GM12891 (cell line): ENCODE data around the gene MPC2. TPM values are rescaled to one million over a fixed set of nuclear protein-coding genes. Genes with fewer than 3 reads are reported as not detected.
A peak's percentile ranks its signal among the peaks of the same experiment; 100 is the strongest.

Experiments used
- DNase-seq: peaks from one replicate; pipeline ENCODE4 v3.0.0; 2011; ENCODE audit warnings: low spot score; ENCODE audit not compliant: insufficient read length
- FAIRE-seq: peaks from 2 replicates; lab custom pipeline; 2011; peaks lifted over from hg19 to GRCh38; lab: Jason Lieb, UNC
- PAX5 ChIP-seq: IDR thresholded peaks from 2 replicates; pipeline ENCODE4 v1.6.1; 2011; ENCODE audit warnings: low read length, moderate library complexity, mild to moderate bottlenecking; ENCODE audit not compliant: insufficient read depth, severe bottlenecking
- POLR2A ChIP-seq: IDR thresholded peaks from 2 replicates; pipeline ENCODE4 v1.6.1; 2011; ENCODE audit warnings: low read depth, low read length, control low read depth
- POLR2AphosphoS5 ChIP-seq: IDR thresholded peaks from 2 replicates; pipeline ENCODE4 v1.6.1; 2011; ENCODE audit warnings: low read depth, low read length, control low read depth
- POU2F2 ChIP-seq: IDR thresholded peaks from 2 replicates; pipeline ENCODE4 v1.6.1; 2011; ENCODE audit warnings: low read depth, mild to moderate bottlenecking, control low read depth, low read length, moderate library complexity
- SPI1 ChIP-seq: IDR thresholded peaks from 2 replicates; pipeline ENCODE4 v1.6.1; 2011; ENCODE audit warnings: low read depth, low read length, control low read depth
- TAF1 ChIP-seq: IDR thresholded peaks from 2 replicates; pipeline ENCODE4 v1.6.1; 2011; ENCODE audit warnings: low read depth, low read length, control low read depth
- polyA plus RNA-seq: library from polyadenylated mRNA; unstranded; fragments of >200 nt; gene quantifications from one replicate; pipeline ENCODE4 v1.2.1, GENCODE V29; 2012; ENCODE audit warnings: low read depth, missing spikeins, inconsistent platforms; ENCODE audit not compliant: missing spikeins

The MPC2 gene
- 76.2 TPM for polyA plus RNA-seq

DNA sequence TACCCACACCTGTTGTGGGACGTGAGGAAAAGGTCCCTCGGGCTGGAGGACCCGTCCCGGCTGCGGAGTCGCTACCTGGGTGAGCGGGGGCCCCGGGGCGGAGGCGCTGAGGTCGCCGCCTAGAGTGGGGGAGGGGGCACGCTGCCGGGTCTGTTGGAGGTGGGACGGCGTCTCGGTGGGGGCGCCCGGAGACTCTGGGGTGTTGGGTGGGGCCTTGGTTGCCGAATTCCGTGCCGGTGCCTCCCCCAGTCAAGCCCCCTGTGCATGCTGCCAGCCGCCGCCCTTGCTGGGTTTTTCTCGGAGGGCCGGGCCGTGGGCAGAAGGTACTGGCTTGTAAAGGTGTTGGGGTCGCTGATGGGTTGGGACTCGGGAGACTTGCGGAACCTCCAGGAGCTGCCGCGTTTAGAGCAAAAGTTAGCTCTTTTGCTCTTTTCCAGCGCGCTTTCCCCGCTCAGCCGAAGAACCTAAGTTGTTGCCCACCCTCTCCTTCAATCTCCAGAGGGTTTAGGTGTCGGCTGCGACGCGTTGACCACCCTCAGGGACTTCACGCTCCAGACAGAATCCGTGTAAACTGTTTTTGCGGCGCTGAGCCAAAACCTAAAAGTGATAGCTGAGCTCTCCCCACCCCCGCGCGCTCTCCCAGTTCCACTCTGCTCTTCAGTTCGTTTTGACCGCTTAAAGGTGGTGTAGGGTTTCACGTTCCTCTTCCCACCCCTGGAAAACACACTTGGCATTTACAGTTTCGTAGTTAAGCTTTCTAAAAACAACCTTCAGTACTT, at the start of gene MPC2:
Gene MPC2 (minus strand): TSS at position 143 of the 779 bp plus-strand sequence. CDS start 1,231 bp downstream, outside the sequence.
- FAIRE-seq (peak; percentile 64), DNase-seq (peak; percentile 41)
- TF ChIP-seq POLR2A (peak; percentile 63), PAX5 (no peak), SPI1 (peak; percentile 84), TAF1 (peak; percentile 67)

DNA sequence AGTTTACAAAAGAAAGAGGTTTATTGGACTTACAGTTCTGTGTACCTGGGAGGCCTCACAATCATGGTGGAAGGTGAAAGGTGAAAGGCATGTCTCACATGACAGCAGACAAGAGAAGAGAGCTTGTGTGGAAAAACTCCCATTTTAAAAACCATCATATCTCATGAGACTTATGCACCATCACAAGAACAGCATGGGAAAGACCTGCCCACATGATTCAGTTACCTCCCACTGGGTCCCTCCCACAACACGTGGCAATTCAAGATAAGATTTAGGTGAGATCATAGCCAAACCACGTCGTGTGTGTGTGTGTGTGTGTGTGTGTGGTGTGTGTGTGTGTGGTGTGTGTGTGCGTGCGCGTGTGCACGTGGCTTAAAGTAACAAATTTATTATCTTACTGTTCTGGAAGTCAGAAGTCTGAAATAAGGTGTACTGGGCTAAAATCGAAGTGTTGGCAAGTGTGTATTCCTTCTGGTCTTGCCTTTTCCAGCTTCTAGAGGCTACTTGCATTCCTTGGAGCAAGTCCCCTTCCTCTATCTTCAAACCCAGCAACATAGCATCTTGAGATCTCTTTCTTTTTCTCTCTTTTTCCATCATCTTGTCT, 48.1 kb upstream of the MPC2 start:
- TF ChIP-seq POLR2AphosphoS5 = no peak
- TF ChIP-seq TAF1 = no peak
- no peak for TF ChIP-seq SPI1
- TF ChIP-seq POU2F2 = no peak
- no peak for TF ChIP-seq PAX5
- no peak for TF ChIP-seq POLR2A
- FAIRE-seq (no peak), DNase-seq (no peak)

DNA sequence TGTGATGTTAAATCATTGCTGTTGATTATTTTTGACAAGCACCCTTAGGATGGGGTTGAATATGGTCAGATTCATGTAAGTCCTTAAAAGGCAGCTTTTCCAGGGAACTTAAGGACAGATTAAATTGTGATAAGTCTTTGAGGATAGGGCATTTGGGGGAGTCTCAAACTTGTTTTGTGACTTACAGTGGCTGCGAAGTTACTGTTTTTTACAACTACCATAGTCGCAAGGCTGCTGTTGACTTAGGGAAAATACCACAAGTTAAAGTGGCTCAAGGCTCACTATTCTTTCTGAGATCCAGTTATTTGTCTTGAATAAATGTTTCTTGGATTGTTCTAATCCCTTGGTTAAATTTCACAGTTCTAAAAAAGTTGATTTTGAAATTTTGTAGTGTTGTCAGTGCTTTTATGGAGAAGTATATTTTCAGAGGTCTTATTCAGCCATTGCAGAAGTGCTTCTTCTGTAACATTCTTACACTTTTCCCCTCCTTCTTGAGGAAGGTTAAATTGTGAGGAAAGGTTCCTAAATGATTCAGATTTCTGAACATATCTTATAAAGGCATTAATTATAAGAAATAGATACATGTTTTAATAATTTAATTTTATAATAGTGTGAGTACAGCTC, 47.0 kb upstream of the MPC2 start:
- TF ChIP-seq POU2F2 = no peak
- TF ChIP-seq POLR2AphosphoS5 = no peak
- no peak for TF ChIP-seq PAX5
- TF ChIP-seq POLR2A = no peak
- no peak for TF ChIP-seq SPI1
- FAIRE-seq (no peak), DNase-seq (no peak)

DNA sequence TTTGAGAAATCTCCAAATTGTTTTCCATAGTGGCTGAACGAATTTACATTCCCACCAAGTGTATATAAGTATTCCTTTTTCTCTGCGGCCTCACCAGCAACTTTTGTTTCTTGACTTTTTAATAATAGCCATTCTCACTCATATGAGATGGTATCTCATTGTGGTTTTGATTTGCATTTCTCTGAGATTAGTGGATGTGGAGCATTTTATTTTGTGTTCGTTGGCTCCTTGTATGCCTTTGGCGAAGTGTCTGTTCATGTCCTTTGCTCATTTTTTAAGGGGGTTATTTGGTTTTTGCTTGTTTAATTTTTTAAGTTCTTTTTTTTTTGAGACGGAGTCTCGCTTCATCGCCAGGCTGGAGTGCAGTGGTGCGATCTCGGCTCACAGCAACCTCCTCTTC, 45.1 kb upstream of the MPC2 start:
- no peak for FAIRE-seq
- no peak for DNase-seq
- TF ChIP-seq POU2F2 = no peak
- TF ChIP-seq TAF1 = no peak
- TF ChIP-seq POLR2AphosphoS5 = no peak
- TF ChIP-seq PAX5 = no peak
- no peak for TF ChIP-seq POLR2A
- no peak for TF ChIP-seq SPI1

DNA sequence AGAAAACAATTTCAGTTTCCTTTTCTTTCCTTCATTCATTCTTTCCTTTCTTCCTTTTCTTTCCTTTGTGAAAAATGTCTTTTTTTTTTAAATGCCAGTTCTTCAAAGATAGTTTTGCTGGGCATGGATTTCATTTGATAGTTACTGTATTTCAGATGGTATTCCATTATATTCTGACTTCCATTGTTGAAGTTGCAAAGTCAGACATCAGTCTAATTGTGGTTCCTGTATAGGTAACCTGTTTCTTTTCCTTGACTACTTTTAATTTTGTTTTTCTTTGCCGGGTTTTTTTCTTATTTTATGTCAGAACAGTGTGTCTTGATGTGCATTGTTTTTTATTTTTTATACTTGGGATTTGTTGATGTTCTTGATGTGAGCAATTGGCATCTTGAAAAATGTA, 40.4 kb upstream of the MPC2 start:
- no peak for TF ChIP-seq SPI1
- TF ChIP-seq POLR2AphosphoS5 = no peak
- no peak for TF ChIP-seq TAF1
- no peak for TF ChIP-seq PAX5
- DNase-seq (no peak), FAIRE-seq (no peak)

DNA sequence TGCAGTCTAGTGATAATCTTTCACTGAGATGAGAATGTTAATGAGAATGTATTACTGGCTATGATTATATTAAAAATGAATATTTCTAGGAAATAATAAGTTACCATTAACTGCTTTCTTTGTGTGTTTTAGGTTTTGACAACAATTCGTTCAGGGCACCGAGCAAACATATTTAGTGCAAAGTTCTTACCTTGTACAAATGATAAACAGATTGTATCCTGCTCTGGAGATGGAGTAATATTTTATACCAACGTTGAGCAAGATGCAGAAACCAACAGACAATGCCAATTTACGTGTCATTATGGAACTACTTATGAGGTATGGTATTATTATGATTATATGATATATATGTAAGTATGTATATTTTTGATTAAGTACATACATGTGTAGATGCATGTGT, 37.8 kb upstream of the MPC2 start:
- no peak for TF ChIP-seq PAX5
- no peak for TF ChIP-seq TAF1
- no peak for TF ChIP-seq SPI1
- no peak for TF ChIP-seq POU2F2
- TF ChIP-seq POLR2AphosphoS5 = no peak
- TF ChIP-seq POLR2A = no peak
- FAIRE-seq (no peak), DNase-seq (no peak)

DNA sequence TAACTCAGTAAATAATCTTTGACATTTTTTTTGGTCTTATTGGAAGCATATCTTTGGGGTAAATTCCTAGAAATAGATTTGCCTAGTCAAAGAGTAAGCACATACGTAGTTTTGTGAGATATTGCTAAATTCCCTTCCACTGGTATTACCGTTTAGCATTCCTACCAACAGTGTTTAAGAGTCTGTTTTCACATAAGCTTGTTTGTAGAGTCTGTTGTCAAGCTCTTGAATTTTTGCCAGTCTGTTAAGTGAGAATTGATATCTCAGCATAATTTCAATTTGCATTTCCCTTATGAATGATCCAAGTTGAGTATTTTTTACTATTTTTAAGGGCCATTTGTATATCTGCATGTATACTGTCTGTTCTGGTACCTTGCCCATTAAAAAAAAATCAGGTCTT, 37.0 kb upstream of the MPC2 start:
- TF ChIP-seq TAF1 (no peak), POLR2A (no peak), PAX5 (no peak), SPI1 (no peak), POU2F2 (no peak), POLR2AphosphoS5 (no peak)
- no peak for FAIRE-seq
- no peak for DNase-seq

DNA sequence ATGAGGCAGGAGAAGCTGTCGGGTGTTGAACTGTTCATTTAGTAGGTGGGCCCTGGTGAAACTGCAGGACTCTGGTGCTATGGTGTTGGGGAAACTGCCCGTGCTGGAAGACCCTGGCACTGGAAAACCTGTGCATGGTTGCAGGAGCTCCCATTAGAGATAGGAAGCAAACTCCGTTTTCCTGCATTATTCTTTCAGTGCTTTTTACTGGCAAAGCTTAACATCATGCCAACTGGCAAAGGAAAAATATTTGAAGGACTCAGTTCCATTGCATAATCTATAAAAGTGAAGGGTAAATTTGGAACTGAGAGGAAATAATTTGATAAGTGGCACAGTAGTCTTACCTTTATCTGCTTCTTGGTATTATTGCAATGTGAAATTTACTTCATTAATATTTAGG, 31.7 kb upstream of the MPC2 start:
- no peak for DNase-seq
- TF ChIP-seq POLR2AphosphoS5 = no peak
- no peak for TF ChIP-seq PAX5
- TF ChIP-seq SPI1 = no peak
- no peak for TF ChIP-seq POU2F2
- TF ChIP-seq TAF1 = no peak
- TF ChIP-seq POLR2A = no peak
- no peak for FAIRE-seq

DNA sequence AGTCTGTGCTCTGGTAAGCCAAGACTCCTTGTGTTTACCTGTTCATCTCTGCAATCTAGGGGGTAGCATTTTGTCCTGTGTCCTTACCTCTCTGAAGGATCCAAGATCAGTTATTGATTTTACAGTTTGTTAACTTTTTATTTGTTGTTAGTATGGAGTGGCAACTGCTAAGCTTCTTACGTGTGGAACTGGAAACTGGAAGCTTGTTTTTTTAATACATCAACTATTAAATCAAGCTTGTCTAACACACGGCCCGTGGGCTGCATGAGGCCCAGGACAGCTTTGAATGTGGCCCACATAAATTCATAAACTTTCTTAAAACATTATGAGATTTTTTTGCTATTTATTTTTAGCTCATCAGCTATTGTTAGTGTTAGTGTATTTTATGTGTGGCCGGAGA, 29.2 kb upstream of the MPC2 start:
- DNase-seq = no peak
- no peak for FAIRE-seq
- TF ChIP-seq PAX5 (no peak), POLR2AphosphoS5 (no peak), POLR2A (no peak)

DNA sequence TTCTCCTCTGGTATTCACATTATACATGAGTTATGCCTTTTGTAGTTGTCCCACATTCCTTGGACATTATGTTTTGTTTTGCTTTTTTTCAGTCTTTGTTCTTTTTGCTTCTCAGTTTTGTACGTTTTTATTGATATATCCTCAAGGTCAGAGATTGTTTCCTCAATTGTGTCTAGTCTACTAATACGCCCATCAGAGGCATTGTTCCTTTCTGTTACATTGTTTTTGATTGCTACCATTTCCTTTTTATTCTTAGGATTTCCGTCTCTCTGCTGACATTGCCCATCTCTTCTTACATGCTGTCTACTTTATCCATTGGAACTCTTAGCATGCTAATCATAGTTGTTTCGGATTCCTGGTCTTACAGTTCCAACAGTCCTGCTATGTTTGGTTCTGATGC, 27.8 kb upstream of the MPC2 start:
- TF ChIP-seq SPI1 (no peak), TAF1 (no peak), POLR2AphosphoS5 (no peak), POLR2A (no peak), POU2F2 (no peak), PAX5 (no peak)
- DNase-seq = no peak
- FAIRE-seq = no peak

DNA sequence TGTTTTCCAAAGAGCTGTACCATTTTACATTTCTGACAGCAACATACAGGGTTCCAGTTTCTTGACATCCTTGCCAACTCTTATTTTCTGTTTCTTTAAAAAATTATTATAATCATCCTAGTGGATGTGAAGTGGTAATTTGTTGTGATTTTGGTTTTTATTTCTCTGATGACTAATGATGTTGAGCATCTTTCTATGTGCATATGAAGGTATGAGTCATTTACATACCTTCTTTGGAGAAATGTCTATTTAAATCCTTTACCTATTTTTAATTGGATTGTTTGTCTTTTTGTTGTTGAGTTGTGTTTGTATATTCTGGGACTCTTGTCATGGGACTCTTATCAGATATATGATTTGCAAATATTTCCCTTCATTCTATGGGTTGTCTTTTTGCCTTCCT, 20.8 kb upstream of the MPC2 start:
- TF ChIP-seq TAF1 (no peak), POLR2A (no peak), POLR2AphosphoS5 (no peak), PAX5 (no peak), POU2F2 (no peak), SPI1 (no peak)
- no peak for FAIRE-seq
- no peak for DNase-seq
